Muscle layer of colon (tissue), 2 donors: ENCODE measurements around the gene CCNH.

ENCODE experiments used
- H3K27ac ChIP-seq: one replicate; pipeline ENCODE4 v1.7.0; 2013; ENCODE audit warnings: low read depth, mild to moderate bottlenecking, low read length, moderate library complexity
- H3K27me3 ChIP-seq, 2 donors: one replicate each; pipeline ENCODE4 v1.7.0; 2013; ENCODE audit warnings: low read length in 2 of 2, mild to moderate bottlenecking in 2 of 2; ENCODE audit not compliant: insufficient read depth in 2 of 2, control insufficient read depth in 1 of 2
- H3K36me3 ChIP-seq: one replicate; pipeline ENCODE4 v1.7.0; 2013; ENCODE audit warnings: mild to moderate bottlenecking, low read length; ENCODE audit not compliant: insufficient read depth
- H3K4me1 ChIP-seq: one replicate; pipeline ENCODE4 v1.7.0; 2013; ENCODE audit warnings: mild to moderate bottlenecking, low read length; ENCODE audit not compliant: insufficient read depth
- H3K4me3 ChIP-seq, 2 donors: one replicate each; pipeline ENCODE4 v1.7.0; 2013; ENCODE audit warnings: low read length in 2 of 2, low read depth in 1 of 2, mild to moderate bottlenecking in 1 of 2, moderate library complexity in 1 of 2
- H3K9ac ChIP-seq: one replicate; pipeline ENCODE4 v1.7.0; 2013; ENCODE audit warnings: low read length
- H3K9me3 ChIP-seq: one replicate; pipeline ENCODE4 v1.7.0; 2013; ENCODE audit warnings: mild to moderate bottlenecking, low read length
- donor health status: abdominal sarcoma.
- donor health status: Adenocarcinoma of cecum.

The CCNH gene

GRCh38 chr5:87401626-87402025 is 11.1 kb downstream of the CCNH start:
- no peak overlapping the region for H3K27ac ChIP-seq
- H3K9me3 ChIP-seq = no peaks in the 10 kb centered on the region
- no peak overlapping the region for H3K9ac ChIP-seq
- H3K36me3 ChIP-seq = peaks cover 53% of the 10 kb centered on the region
- no peaks in the 10 kb centered on the region for H3K27me3 ChIP-seq
- H3K4me3 ChIP-seq = no peak overlapping the region
- no peaks in the 10 kb centered on the region for H3K4me1 ChIP-seq

GRCh38 chr5:87400305-87400899 is 12.3 kb downstream of the CCNH start:
- Histone ChIP-seq H3K36me3 (peaks cover 44% of the 10 kb centered on the region), H3K27ac (no peak overlapping the region), H3K9ac (no peak overlapping the region), H3K4me3 (no peak overlapping the region), H3K27me3 (no peaks in the 10 kb centered on the region), H3K4me1 (no peaks in the 10 kb centered on the region), H3K9me3 (no peaks in the 10 kb centered on the region)

GRCh38 chr5:87399720-87400119 is 13.0 kb downstream of the CCNH start:
- Histone ChIP-seq H3K4me1 (no peaks in the 10 kb centered on the region), H3K27me3 (no peaks in the 10 kb centered on the region), H3K4me3 (no peak overlapping the region), H3K9me3 (no peaks in the 10 kb centered on the region), H3K36me3 (peaks cover 44% of the 10 kb centered on the region), H3K9ac (no peak overlapping the region), H3K27ac (no peak overlapping the region)

- Histone ChIP-seq H3K27ac (no peak overlapping the region), H3K9me3 (no peaks in the 10 kb centered on the region), H3K36me3 (peaks cover 42% of the 10 kb centered on the region), H3K27me3 (no peaks in the 10 kb centered on the region), H3K9ac (no peak overlapping the region), H3K4me1 (no peaks in the 10 kb centered on the region), H3K4me3 (no peak overlapping the region)
Observed at GRCh38 chr5:87398981-87399614, 13.6 kb downstream of the CCNH start.

- H3K4me1 ChIP-seq = no peaks in the 10 kb centered on the region
- no peaks in the 10 kb centered on the region for H3K27me3 ChIP-seq
- H3K27ac ChIP-seq = no peak overlapping the region
- peaks cover 56% of the 10 kb centered on the region for H3K36me3 ChIP-seq
- H3K9me3 ChIP-seq = no peaks in the 10 kb centered on the region
- no peak overlapping the region for H3K9ac ChIP-seq
- H3K4me3 ChIP-seq = no peak overlapping the region
Observed at GRCh38 chr5:87394411-87395165, 18.1 kb downstream of the CCNH start.

- no peaks in the 10 kb centered on the region for H3K4me1 ChIP-seq
- H3K9ac ChIP-seq = no peak overlapping the region
- H3K27me3 ChIP-seq = no peaks in the 10 kb centered on the region
- no peak overlapping the region for H3K4me3 ChIP-seq
- H3K27ac ChIP-seq = no peak overlapping the region
- no peaks in the 10 kb centered on the region for H3K9me3 ChIP-seq
- peaks cover 54% of the 10 kb centered on the region for H3K36me3 ChIP-seq
Observed at GRCh38 chr5:87393331-87393730, 19.4 kb downstream of the CCNH start.

GRCh38 chr5:87392801-87393200 is 19.9 kb downstream of the CCNH start:
- Histone ChIP-seq H3K4me3 (no peak overlapping the region), H3K27me3 (no peaks in the 10 kb centered on the region), H3K9me3 (no peaks in the 10 kb centered on the region), H3K9ac (no peak overlapping the region), H3K4me1 (no peaks in the 10 kb centered on the region), H3K36me3 (peaks cover 53% of the 10 kb centered on the region), H3K27ac (no peak overlapping the region)

GRCh38 chr5:87392170-87392569 is 20.6 kb downstream of the CCNH start:
- H3K36me3 ChIP-seq = peaks cover 58% of the 10 kb centered on the region
- H3K27ac ChIP-seq = no peak overlapping the region
- H3K4me3 ChIP-seq = no peak overlapping the region
- H3K9me3 ChIP-seq = no peaks in the 10 kb centered on the region
- H3K27me3 ChIP-seq = no peaks in the 10 kb centered on the region
- no peaks in the 10 kb centered on the region for H3K4me1 ChIP-seq
- no peak overlapping the region for H3K9ac ChIP-seq

GRCh38 chr5:87390576-87391199 is 22.0 kb downstream of the CCNH start:
- H3K9me3 ChIP-seq = no peaks in the 10 kb centered on the region
- H3K27me3 ChIP-seq = no peaks in the 10 kb centered on the region
- H3K4me3 ChIP-seq = no peak overlapping the region
- no peaks in the 10 kb centered on the region for H3K4me1 ChIP-seq
- no peak overlapping the region for H3K9ac ChIP-seq
- H3K36me3 ChIP-seq = peaks cover 61% of the 10 kb centered on the region
- H3K27ac ChIP-seq = no peak overlapping the region

GRCh38 chr5:87390075-87390474 is 22.7 kb downstream of the CCNH start:
- Histone ChIP-seq H3K9ac (no peak overlapping the region), H3K4me1 (no peaks in the 10 kb centered on the region), H3K9me3 (no peaks in the 10 kb centered on the region), H3K27ac (no peak overlapping the region), H3K36me3 (peaks cover 61% of the 10 kb centered on the region), H3K4me3 (no peak overlapping the region), H3K27me3 (no peaks in the 10 kb centered on the region)

GRCh38 chr5:87389296-87390034 is 23.3 kb downstream of the CCNH start:
- Histone ChIP-seq H3K4me3 (no peak overlapping the region), H3K4me1 (no peaks in the 10 kb centered on the region), H3K36me3 (peaks cover 57% of the 10 kb centered on the region), H3K27ac (no peak overlapping the region), H3K9ac (no peak overlapping the region), H3K27me3 (no peaks in the 10 kb centered on the region), H3K9me3 (no peaks in the 10 kb centered on the region)
